Measurements from ENCODE around the gene CTNNA2.

Gene CTNNA2

DNA sequence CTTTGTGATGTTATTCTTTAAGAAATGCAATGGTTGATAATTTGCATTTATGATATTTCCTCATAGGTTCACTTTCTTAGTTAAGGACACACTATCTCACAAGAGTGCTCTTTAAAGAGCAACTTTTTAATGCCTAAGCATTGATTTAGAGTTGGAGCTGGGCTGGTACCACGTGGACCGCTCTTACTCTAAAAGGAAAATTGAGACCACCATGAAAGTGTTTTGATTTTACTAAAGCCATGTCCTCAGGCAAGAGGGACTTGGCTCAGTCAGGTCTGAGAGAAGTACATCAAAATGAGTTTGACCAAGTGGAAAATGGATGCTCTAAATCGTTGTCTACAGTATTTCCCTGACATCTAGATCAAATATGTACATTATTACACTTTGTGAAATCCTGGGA lies 489.3 kb downstream of the CTNNA2 start:
- TF ChIP-seq, protein P1, sequence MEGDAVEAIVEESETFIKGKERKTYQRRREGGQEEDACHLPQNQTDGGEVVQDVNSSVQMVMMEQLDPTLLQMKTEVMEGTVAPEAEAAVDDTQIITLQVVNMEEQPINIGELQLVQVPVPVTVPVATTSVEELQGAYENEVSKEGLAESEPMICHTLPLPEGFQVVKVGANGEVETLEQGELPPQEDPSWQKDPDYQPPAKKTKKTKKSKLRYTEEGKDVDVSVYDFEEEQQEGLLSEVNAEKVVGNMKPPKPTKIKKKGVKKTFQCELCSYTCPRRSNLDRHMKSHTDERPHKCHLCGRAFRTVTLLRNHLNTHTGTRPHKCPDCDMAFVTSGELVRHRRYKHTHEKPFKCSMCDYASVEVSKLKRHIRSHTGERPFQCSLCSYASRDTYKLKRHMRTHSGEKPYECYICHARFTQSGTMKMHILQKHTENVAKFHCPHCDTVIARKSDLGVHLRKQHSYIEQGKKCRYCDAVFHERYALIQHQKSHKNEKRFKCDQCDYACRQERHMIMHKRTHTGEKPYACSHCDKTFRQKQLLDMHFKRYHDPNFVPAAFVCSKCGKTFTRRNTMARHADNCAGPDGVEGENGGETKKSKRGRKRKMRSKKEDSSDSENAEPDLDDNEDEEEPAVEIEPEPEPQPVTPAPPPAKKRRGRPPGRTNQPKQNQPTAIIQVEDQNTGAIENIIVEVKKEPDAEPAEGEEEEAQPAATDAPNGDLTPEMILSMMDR (IDR thresholded peaks at IDR 0.05; ENCODE audit: borderline replicate concordance, insufficient read depth, low read depth, low read length), result no peak
- H3K4me3 ChIP-seq (ENCODE audit: low read depth, low read length), result no peak overlapping the region

DNA sequence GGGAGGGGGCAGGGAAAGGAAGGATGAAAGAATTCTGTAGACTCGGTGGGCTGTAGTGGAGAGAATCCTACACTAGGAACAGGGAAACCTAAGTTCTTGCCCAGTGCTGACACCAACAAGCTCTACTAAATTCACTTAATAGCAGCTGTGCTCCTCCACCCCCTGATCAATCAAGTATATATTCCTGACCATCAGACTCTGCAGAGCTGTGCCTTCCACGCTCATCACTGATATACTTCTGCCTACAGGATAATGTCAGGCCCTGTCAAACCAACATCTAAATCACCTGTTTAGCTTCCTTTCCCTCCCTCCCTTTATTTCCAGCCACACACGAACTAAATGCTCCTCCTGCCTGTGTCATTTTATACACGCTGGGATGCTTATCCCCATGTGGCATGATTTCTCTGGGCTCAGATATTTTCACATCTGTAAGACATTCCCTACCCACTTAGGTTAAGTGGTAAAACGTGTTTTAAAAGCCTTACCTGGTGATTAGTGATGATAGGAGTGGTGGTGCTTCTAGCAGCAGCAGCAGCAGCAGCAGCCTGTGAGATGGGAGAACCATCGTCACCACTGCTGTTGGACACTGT lies 489.8 kb downstream of the CTNNA2 start:
- H3K4me3 ChIP-seq (ENCODE audit: low read depth, low read length), result no peak overlapping the region
- TF ChIP-seq, protein P1 (IDR thresholded peaks at IDR 0.05; ENCODE audit: borderline replicate concordance, insufficient read depth, low read depth, low read length), result no peak

DNA sequence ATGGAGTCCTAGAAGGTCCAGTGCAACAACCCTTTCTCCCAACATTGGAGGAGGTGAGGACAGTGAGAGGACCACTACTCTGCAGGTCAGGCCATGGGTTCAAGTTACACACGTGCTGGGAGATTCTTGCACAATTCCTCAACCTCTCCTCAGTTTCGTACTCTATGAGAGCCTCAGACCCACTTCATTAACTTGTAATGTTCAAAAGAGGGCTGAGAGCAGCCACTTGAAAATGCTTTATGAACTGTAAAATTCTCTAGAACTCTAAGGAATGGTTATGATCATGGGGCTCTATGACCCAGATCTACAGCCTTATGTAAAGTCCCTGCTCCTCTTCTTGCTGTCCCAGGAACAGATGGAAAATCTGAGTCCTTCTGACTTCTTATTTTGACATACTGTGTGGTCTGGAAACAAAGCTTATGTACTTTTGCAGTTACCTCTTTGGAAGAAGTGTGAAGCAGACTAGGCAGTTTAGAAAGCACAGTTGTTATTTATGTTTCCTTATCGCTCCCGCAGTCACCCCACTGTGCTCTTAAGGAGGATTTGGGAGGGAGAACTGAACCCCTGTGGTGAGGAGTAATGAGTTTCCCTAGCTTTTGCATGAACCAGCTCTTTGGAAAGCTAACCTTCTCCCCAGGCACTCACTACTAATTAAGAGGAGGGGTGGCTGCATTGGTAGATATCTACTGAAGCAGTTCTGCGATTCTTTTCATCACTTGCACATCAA lies 495.1 kb downstream of the CTNNA2 start:
- no peak overlapping the region for H3K4me3 ChIP-seq (ENCODE audit: low read depth, low read length)
- TF ChIP-seq, protein P1 (IDR thresholded peaks at IDR 0.05; ENCODE audit: borderline replicate concordance, insufficient read depth, low read depth, low read length), result no peak

DNA sequence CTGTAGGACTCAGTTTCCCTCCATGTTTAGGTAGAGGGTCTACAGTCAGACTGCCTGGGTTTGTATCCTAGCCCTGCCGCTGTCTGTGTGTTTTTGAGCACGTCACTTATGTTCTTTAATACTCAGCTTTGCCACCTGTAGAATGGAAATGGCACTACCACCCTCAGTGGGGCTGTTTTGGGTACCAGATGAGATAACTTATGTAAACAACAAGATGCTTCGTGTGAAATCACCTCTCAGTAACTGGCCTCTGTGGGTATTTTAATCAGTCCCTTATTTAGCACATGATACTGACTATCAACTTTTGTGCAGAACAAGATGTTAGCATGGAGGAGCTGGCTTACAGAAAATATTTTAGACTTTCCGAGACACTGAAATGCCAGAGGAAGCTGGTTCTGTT lies 495.7 kb downstream of the CTNNA2 start:
- TF ChIP-seq, protein P1 (IDR thresholded peaks at IDR 0.05; ENCODE audit: borderline replicate concordance, insufficient read depth, low read depth, low read length), result no peak
- no peak overlapping the region for H3K4me3 ChIP-seq (ENCODE audit: low read depth, low read length)

DNA sequence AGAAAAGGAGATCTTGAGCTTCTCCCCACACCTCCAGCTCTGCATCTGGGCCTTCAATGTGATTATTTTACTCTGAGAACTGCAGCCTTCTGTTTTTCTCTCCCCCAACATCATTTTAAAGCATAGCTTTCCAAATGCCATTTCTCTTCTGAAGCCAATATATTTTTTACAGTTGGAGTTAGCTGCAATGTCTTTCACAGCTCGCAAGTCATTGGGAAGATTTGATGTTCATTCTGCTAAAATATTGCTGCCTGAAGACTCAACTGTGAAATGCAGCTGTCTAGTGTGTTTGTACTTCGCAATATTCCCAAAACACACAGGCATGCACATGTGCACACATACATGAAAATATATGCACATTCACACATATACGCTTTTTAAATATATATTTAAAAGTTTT lies 496.4 kb downstream of the CTNNA2 start:
- TF ChIP-seq, protein P1 (IDR thresholded peaks at IDR 0.05; ENCODE audit: borderline replicate concordance, insufficient read depth, low read depth, low read length), result no peak
- no peak overlapping the region for H3K4me3 ChIP-seq (ENCODE audit: low read depth, low read length)

DNA sequence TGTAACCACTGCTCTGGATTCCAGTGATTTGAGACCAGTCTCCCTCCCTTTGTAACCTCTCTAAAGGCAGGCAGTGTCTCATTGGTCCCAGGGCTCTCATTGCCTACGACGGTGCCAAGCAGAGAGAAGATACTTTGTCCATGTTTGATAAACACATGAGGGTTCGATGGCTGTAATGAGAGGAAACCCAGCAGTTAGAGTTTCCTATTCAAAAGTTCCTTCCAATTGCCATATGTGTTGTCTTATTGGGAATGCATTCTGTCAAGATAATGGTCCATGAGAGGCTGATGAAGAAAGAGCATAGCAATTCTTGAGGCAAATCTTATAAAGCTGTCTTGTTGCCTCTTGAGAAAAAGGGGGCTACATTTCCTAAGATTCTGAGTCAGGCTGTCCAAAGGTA lies 499.2 kb downstream of the CTNNA2 start:
- TF ChIP-seq, protein P1 (IDR thresholded peaks at IDR 0.05; ENCODE audit: borderline replicate concordance, insufficient read depth, low read depth, low read length), result no peak
- no peak overlapping the region for H3K4me3 ChIP-seq (ENCODE audit: low read depth, low read length)

DNA sequence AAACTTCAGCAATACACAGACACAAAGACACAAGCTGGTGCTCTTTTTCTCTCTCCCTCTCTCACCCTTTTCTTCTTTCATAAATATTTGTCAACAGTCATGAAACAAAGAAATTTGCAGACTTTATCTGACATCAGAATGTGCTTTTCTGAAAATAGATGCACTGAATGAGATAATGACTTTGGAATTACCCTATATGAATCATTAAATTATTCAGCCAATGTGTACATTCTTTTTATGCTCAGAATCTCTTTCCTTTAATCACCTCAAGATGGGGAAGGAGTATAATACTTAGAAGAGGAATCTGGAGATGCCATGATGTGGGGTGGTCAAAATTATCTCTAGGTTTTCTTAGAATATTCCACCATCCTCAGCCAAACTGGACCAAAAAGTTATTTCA lies 501.8 kb downstream of the CTNNA2 start:
- H3K4me3 ChIP-seq (ENCODE audit: low read depth, low read length), result no peak overlapping the region
- TF ChIP-seq, protein P1 (IDR thresholded peaks at IDR 0.05; ENCODE audit: borderline replicate concordance, insufficient read depth, low read depth, low read length), result no peak
